ENCODE data around the gene ZNF213. TPM values are rescaled to one million over a fixed set of nuclear protein-coding genes. Genes with fewer than 3 reads are reported as not detected.
A peak's percentile ranks its signal among the peaks of the same experiment; 100 is the strongest.
"Not testable (repeated sequence)": the region's sequence is repeated elsewhere in the genome, so short reads cannot be mapped to it uniquely, and the experiment has no call there.

The ZNF213 gene
- total RNA-seq, 2 experiments from 2014 or later, result 9.0 TPM

GRCh38 chr16:3165111-3165822 lies 30.4 kb downstream of the ZNF213 start:
- H3K4me1 Mint-ChIP-seq (ENCODE audit: low read depth), result peaks cover 13% of the 10 kb centered on the region
- no peaks in the 10 kb centered on the region for H3K27me3 Mint-ChIP-seq
- CTCF ChIA-PET, result interaction anchor here (0.7 to 2.4 kb wide), 15 partner anchors 14 to 161 kb away, joined by 3 to 25 read pairs (median 3); partner anchors contain the start of gene ZNF213
- H3K27ac Mint-ChIP-seq, result peak overlapping the region; percentile 18
- POLR2A ChIA-PET, result interaction anchor here (1.2 to 1.4 kb wide), 2 partner anchors 15 to 30 kb away, joined by 4 to 5 read pairs; partner anchors contain the start of gene ZNF213
- H3K36me3 Mint-ChIP-seq, result no peaks in the 10 kb centered on the region
- H3K4me3 Mint-ChIP-seq, result no peak overlapping the region
- no peak for DNase-seq
- H3K9me3 Mint-ChIP-seq, result no peaks in the 10 kb centered on the region
- intact Hi-C loops (cut with micrococcal nuclease), result no loop called here

- DNase-seq, result no peak
- H3K4me3 Mint-ChIP-seq, result no peak overlapping the region
- no peak overlapping the region for H3K27ac Mint-ChIP-seq
- ChIA-PET CTCF (interaction anchor here (0.6 to 2.4 kb wide), 20 partner anchors 9 to 266 kb away, joined by 3 to 25 read pairs (median 3); partner anchors contain the start of gene ZNF213), POLR2A (interaction anchor here (1.2 to 1.4 kb wide), 2 partner anchors 16 to 31 kb away, joined by 4 to 5 read pairs; partner anchors contain the start of gene ZNF213)
- H3K27me3 Mint-ChIP-seq, result peaks cover 10% of the 10 kb centered on the region
- H3K9me3 Mint-ChIP-seq, result no peaks in the 10 kb centered on the region
- intact Hi-C loops (cut with micrococcal nuclease), result loop anchor here (1.0 to 2.0 kb wide), 3 partner anchors 32 to 72 kb away; partner anchors contain the start of gene ZNF213
- peaks cover 17% of the 10 kb centered on the region for H3K4me1 Mint-ChIP-seq (ENCODE audit: low read depth)
- no peaks in the 10 kb centered on the region for H3K36me3 Mint-ChIP-seq
Measured at GRCh38 chr16:3166505-3166886, 31.7 kb downstream of the ZNF213 start.

GRCh38 chr16:3168729-3169128 lies 33.9 kb downstream of the ZNF213 start:
- H3K9me3 Mint-ChIP-seq; H3K36me3 Mint-ChIP-seq; DNase-seq; POLR2A ChIA-PET; intact Hi-C loops (cut with micrococcal nuclease); H3K27ac Mint-ChIP-seq; H3K4me3 Mint-ChIP-seq: not testable (repeated sequence)
- Mint-ChIP-seq H3K27me3 (peaks cover 20% of the 10 kb centered on the region), H3K4me1 (ENCODE audit: low read depth) (peaks cover 32% of the 10 kb centered on the region)
- CTCF ChIA-PET, result interaction anchor here (1.0 to 4.0 kb wide), 12 partner anchors 10 to 140 kb away, joined by 3 to 27 read pairs (median 6); partner anchors contain the start of genes ZNF200 and ZNF213

GRCh38 chr16:3170440-3171180 lies 35.8 kb downstream of the ZNF213 start:
- Mint-ChIP-seq H3K27ac (peak overlapping the region; percentile 75), H3K9me3 (no peaks in the 10 kb centered on the region), H3K36me3 (peaks cover 3% of the 10 kb centered on the region), H3K4me1 (ENCODE audit: low read depth) (peaks cover 37% of the 10 kb centered on the region), H3K4me3 (peak overlapping the region; percentile 62), H3K27me3 (peaks cover 33% of the 10 kb centered on the region)
- DNase-seq, result peak; percentile 53
- CTCF ChIA-PET, result interaction anchor here (0.9 to 4.0 kb wide), 11 partner anchors 11 to 167 kb away, joined by 3 to 27 read pairs (median 9); no protein-coding TSS in a partner anchor
- intact Hi-C loops (cut with micrococcal nuclease), result loop anchor here (1.0 to 5.0 kb wide), 4 partner anchors 20 to 330 kb away; no protein-coding TSS in a partner anchor
- POLR2A ChIA-PET, result interaction anchor here (0.8 to 2.4 kb wide), 3 partner anchors 13 to 41 kb away, joined by 3 to 8 read pairs (median 3); partner anchors contain the start of gene ZNF213

- Mint-ChIP-seq H3K4me1 (ENCODE audit: low read depth) (peaks cover 34% of the 10 kb centered on the region), H3K4me3 (peak overlapping the region; percentile 62), H3K9me3 (no peaks in the 10 kb centered on the region), H3K27me3 (peaks cover 38% of the 10 kb centered on the region), H3K36me3 (peaks cover 3% of the 10 kb centered on the region), H3K27ac (peak overlapping the region; percentile 75)
- intact Hi-C loops (cut with micrococcal nuclease), result loop anchor here (1.0 to 5.0 kb wide), 4 partner anchors 21 to 329 kb away; no protein-coding TSS in a partner anchor
- POLR2A ChIA-PET, result interaction anchor here (1.2 to 2.4 kb wide), 3 partner anchors 8 to 36 kb away, joined by 3 to 8 read pairs (median 3); partner anchors contain the start of gene ZNF213
- CTCF ChIA-PET, result interaction anchor here (0.8 to 2.8 kb wide), 15 partner anchors 11 to 167 kb away, joined by 3 to 13 read pairs (median 4); partner anchors contain the start of gene ZSCAN10
- peak; percentile 80 for DNase-seq
Measured at GRCh38 chr16:3171181-3171854, 36.5 kb downstream of the ZNF213 start.

GRCh38 chr16:3171855-3172593 lies 37.2 kb downstream of the ZNF213 start:
- Mint-ChIP-seq H3K36me3 (peaks cover 3% of the 10 kb centered on the region), H3K9me3 (no peaks in the 10 kb centered on the region), H3K27me3 (peaks cover 38% of the 10 kb centered on the region), H3K4me1 (ENCODE audit: low read depth) (peaks cover 34% of the 10 kb centered on the region), H3K27ac (peak overlapping the region; percentile 75), H3K4me3 (peak overlapping the region; percentile 62)
- ChIA-PET CTCF (interaction anchor here (0.6 to 2.8 kb wide), 15 partner anchors 10 to 259 kb away, joined by 3 to 13 read pairs (median 4); partner anchors contain the start of gene ZSCAN10), POLR2A (interaction anchor here (0.6 to 2.4 kb wide), 4 partner anchors 8 to 639 kb away, joined by 3 to 8 read pairs (median 3); partner anchors contain the start of gene ZNF213)
- intact Hi-C loops (cut with micrococcal nuclease), result loop anchor here (1.0 to 5.0 kb wide), 4 partner anchors 22 to 328 kb away; no protein-coding TSS in a partner anchor
- DNase-seq, result peak; percentile 79

GRCh38 chr16:3173892-3174617 lies 39.2 kb downstream of the ZNF213 start:
- ChIA-PET CTCF (interaction anchor here (0.8 to 1.3 kb wide), 4 partner anchors 11 to 146 kb away, joined by 3 to 4 read pairs (median 3); partner anchors contain the start of gene IL32), POLR2A (interaction anchor here (1.3 kb wide), 1 partner anchor 23 kb away, joined by 3 read pairs; no protein-coding TSS in a partner anchor)
- peak overlapping the region; percentile 71 for H3K4me3 Mint-ChIP-seq
- peaks cover 34% of the 10 kb centered on the region for H3K4me1 Mint-ChIP-seq (ENCODE audit: low read depth)
- H3K27me3 Mint-ChIP-seq, result peaks cover 51% of the 10 kb centered on the region
- H3K36me3 Mint-ChIP-seq, result peaks cover 3% of the 10 kb centered on the region
- peak; percentile 57 for DNase-seq
- H3K9me3 Mint-ChIP-seq, result no peaks in the 10 kb centered on the region
- intact Hi-C loops (cut with micrococcal nuclease), result loop anchor here (2.0 to 5.0 kb wide), 3 partner anchors 15 to 283 kb away; partner anchors contain the start of gene OR1F1
- H3K27ac Mint-ChIP-seq, result peak overlapping the region; percentile 19

GRCh38 chr16:3174618-3175148 lies 39.9 kb downstream of the ZNF213 start:
- intact Hi-C loops (cut with micrococcal nuclease), result loop anchor here (2.0 to 5.0 kb wide), 3 partner anchors 14 to 283 kb away; partner anchors contain the start of gene OR1F1
- Mint-ChIP-seq H3K27ac (no peak overlapping the region), H3K9me3 (no peaks in the 10 kb centered on the region), H3K4me1 (ENCODE audit: low read depth) (peaks cover 34% of the 10 kb centered on the region), H3K27me3 (peaks cover 57% of the 10 kb centered on the region), H3K36me3 (peaks cover 3% of the 10 kb centered on the region), H3K4me3 (no peak overlapping the region)
- ChIA-PET CTCF (interaction anchor here (0.8 to 1.3 kb wide), 4 partner anchors 12 to 147 kb away, joined by 3 to 4 read pairs (median 3); no protein-coding TSS in a partner anchor), POLR2A (interaction anchor here (1.3 kb wide), 1 partner anchor 24 kb away, joined by 3 read pairs; no protein-coding TSS in a partner anchor)
- DNase-seq, result no peak

GRCh38 chr16:3175157-3176093 lies 40.6 kb downstream of the ZNF213 start:
- no peaks in the 10 kb centered on the region for H3K9me3 Mint-ChIP-seq
- intact Hi-C loops (cut with micrococcal nuclease), result loop anchor here (2.0 kb wide), 1 partner anchor 13 kb away; the partner anchor contains the start of gene OR1F1
- CTCF ChIA-PET, result interaction anchor here (1.2 kb wide), 1 partner anchor 46 kb away, joined by 3 read pairs; no protein-coding TSS in a partner anchor
- H3K36me3 Mint-ChIP-seq, result peaks cover 3% of the 10 kb centered on the region
- no peak overlapping the region for H3K27ac Mint-ChIP-seq
- POLR2A ChIA-PET, result no interaction called here
- peak; percentile 75 for DNase-seq
- H3K27me3 Mint-ChIP-seq, result peaks cover 64% of the 10 kb centered on the region
- peaks cover 34% of the 10 kb centered on the region for H3K4me1 Mint-ChIP-seq (ENCODE audit: low read depth)
- H3K4me3 Mint-ChIP-seq, result peak overlapping the region; percentile 35
